ENCODE results near the gene SLC22A9.

The SLC22A9 gene

DNA sequence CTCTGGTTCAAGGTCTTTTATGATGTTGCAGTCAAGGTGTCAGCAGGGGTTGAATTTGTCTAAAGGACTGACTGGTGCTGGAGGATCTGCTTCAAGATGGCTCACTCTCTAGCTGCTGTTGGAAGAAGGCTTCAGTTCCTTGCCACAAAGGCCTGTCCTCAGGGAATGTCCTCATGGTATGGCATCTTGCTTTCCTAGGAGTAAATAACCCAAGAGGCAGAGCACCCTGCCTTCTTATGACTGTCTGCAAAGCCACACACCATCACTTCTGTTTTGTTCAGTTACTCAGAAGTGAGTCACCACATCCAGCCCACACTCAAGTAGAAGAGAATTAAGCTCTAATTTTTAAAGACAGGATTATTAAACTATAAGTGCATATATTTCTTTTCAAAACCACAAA, 76.1 kb downstream of the SLC22A9 start:
- DNase-seq, result no peak

DNA sequence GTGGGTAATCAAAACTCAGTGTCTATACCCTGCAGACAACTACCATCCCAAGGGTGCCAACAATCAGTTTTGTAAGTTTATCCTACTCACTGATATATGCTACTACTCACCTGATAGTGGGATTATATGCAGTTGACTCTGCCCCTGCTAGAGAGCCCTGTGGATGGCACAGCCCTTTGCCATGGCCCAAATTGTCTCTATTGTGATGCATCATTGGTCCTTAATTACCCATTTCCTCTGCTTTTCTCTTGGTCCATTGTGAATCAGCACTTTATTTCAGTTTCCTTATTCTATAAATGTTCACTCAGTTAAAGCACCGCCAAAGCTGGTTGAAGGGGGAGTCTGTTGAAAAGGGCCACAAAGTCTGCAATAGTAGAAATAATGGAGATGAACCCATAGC, 79.1 kb downstream of the SLC22A9 start:
- DNase-seq, result no peak

DNA sequence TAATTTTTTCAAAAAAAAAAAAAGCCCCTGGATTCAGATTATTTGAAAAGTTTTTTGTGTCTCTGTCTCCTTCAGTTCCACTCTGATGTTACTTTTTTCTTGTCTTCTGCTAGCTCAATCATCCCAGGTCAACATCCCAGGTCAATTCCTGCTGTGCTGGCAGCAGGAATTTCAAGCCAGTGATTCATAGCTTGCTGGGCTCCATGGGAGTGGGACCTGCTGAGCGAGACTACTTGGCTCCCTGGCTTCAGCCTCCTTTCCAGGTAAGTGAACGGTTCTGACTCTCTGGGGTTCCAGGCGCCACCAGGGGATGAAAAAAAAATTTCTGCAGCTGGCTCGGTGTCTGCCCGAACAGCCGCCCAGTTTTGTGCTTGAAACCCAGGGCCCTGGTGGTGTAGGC, 90.0 kb downstream of the SLC22A9 start:
- no peak for DNase-seq

All from NCI-H1436 treated with DMSO at 0.1 percent for 48 hours (cell line).